Endothelial cell of umbilical vein (primary cell): ENCODE data around the gene SLC1A7. TPM values are rescaled to one million over a fixed set of nuclear protein-coding genes. Genes with fewer than 3 reads are reported as not detected.

ENCODE experiments used
- BruUV-seq: library from RNA; stranded (reverse); fragments of 400-500 nt; replicated peaks from 2 replicates; lab custom pipeline; 2021; lab: Mats Ljungman, UMichigan
- CTCF ChIA-PET: fragments of 300-600, 350-600 bp; sonication (Branson Sonifier 250); formaldehyde crosslinking; loops from one replicate; lab custom pipeline; 2021; ENCODE audit warnings: antibody characterized with exemption, inconsistent platforms; lab: Charles Lee
- POLR2A ChIA-PET: fragments of 300-600, 350-600 bp; sonication (Branson Sonifier 250); formaldehyde crosslinking; loops from one replicate; lab custom pipeline; 2021; ENCODE audit warnings: antibody characterized with exemption, inconsistent platforms; lab: Charles Lee
- DNase-seq: peaks from one replicate; pipeline ENCODE4 v3.0.0-alpha.2; 2011; ENCODE audit warnings: low read depth, low spot score
- FAIRE-seq: peaks from 2 replicates; lab custom pipeline; 2011; peaks lifted over from hg19 to GRCh38; lab: Jason Lieb, UNC
- H2AFZ ChIP-seq: 2 replicates; pipeline ENCODE4 v1.6.0; 2012; ENCODE audit warnings: low read depth, low read length, control low read depth, inconsistent platforms
- H3K27ac ChIP-seq: 2 replicates; pipeline ENCODE4 v1.5.1; 2011; ENCODE audit warnings: low read depth, mild to moderate bottlenecking, control low read depth, low read length, moderate library complexity; ENCODE audit not compliant: insufficient read depth
- H3K27me3 ChIP-seq, 2 experiments: 2 replicates each; pipeline versions ENCODE4 v1.6.0 to v1.6.1; 2011; ENCODE audit warnings: low read length in 2 of 2, mixed read lengths in 1 of 2; ENCODE audit not compliant: control insufficient read depth in 2 of 2, insufficient read depth in 2 of 2
- H3K36me3 ChIP-seq, 2 experiments: 2 replicates in 1 of 2; 3 replicates in 1 of 2; pipeline ENCODE4 v1.5.1; 2011; ENCODE audit warnings: low read length in 2 of 2, mild to moderate bottlenecking in 1 of 2, moderate library complexity in 1 of 2; ENCODE audit not compliant: control insufficient read depth in 2 of 2, insufficient read depth in 2 of 2; ENCODE audit errors: extremely low read depth in 1 of 2
- H3K4me1 ChIP-seq: 3 replicates; pipeline ENCODE4 v1.5.1; 2011; ENCODE audit warnings: mild to moderate bottlenecking, low read length; ENCODE audit not compliant: control insufficient read depth, insufficient read depth; ENCODE audit errors: extremely low read depth
- H3K4me2 ChIP-seq: 2 replicates; pipeline ENCODE4 v1.6.1; 2011; ENCODE audit warnings: low read length, control low read depth, mixed read lengths; ENCODE audit not compliant: insufficient read depth
- H3K4me3 ChIP-seq, 3 experiments: fragments of 200-600 bp in 1 of 3; sonication (generic), shearing (Covaris generic) in 1 of 3; replicated peaks in 1 of 3; 2 replicates each; pipeline ENCODE4 v1.5.1; 2011 to 2016; ENCODE audit warnings: control low read depth in 3 of 3, low read length in 3 of 3, mild to moderate bottlenecking in 2 of 3, inconsistent platforms in 1 of 3, low read depth in 1 of 3, moderate library complexity in 1 of 3; ENCODE audit not compliant: insufficient read depth in 1 of 3
- H3K79me2 ChIP-seq: 2 replicates; pipeline ENCODE4 v1.6.0; 2012; ENCODE audit warnings: low read length, inconsistent platforms; ENCODE audit not compliant: control insufficient read depth, insufficient read depth
- H3K9ac ChIP-seq: replicated peaks from 2 replicates; pipeline ENCODE3; 2011; ENCODE audit warnings: low read length, control low read depth; ENCODE audit not compliant: insufficient read depth; ENCODE audit errors: extremely low read depth
- H3K9me1 ChIP-seq: replicated peaks from 3 replicates; pipeline ENCODE4 v1.6.0; 2011; ENCODE audit warnings: mild to moderate bottlenecking, low read length; ENCODE audit not compliant: control insufficient read depth, insufficient read depth; ENCODE audit errors: extremely low read depth
- H3K9me3 ChIP-seq: replicated peaks from 2 replicates; pipeline ENCODE4 v1.5.1; 2012; ENCODE audit warnings: low read length, inconsistent platforms; ENCODE audit not compliant: control insufficient read depth, insufficient read depth
- H4K20me1 ChIP-seq: replicated peaks from 2 replicates; pipeline ENCODE3; 2011; ENCODE audit warnings: mild to moderate bottlenecking, low read length; ENCODE audit not compliant: control insufficient read depth, insufficient read depth; ENCODE audit errors: extremely low read depth
- FOS ChIP-seq: IDR thresholded peaks from 2 replicates; pipeline ENCODE4 v1.6.1; 2011; ENCODE audit warnings: mild to moderate bottlenecking, low read length, moderate library complexity, borderline replicate concordance; ENCODE audit not compliant: insufficient read depth
- GATA2 ChIP-seq: IDR thresholded peaks from 2 replicates; pipeline ENCODE4 v1.7.0; 2011; ENCODE audit warnings: low read depth, mild to moderate bottlenecking, moderate library complexity, mixed read lengths, low read length; ENCODE audit not compliant: insufficient read length, insufficient read depth
- JUN ChIP-seq: IDR thresholded peaks from 2 replicates; pipeline ENCODE4 v1.6.1; 2011; ENCODE audit warnings: borderline replicate concordance, low read depth; ENCODE audit not compliant: insufficient read length, insufficient read depth
- POLR2A ChIP-seq: IDR thresholded peaks from 2 replicates; pipeline ENCODE4 v1.6.1; 2012; ENCODE audit warnings: low read depth, mild to moderate bottlenecking, control low read depth, low read length
- POLR2AphosphoS5 ChIP-seq: IDR thresholded peaks from 2 replicates; pipeline ENCODE4 v1.6.1; 2012; ENCODE audit warnings: low read depth, mild to moderate bottlenecking, control low read depth, low read length, moderate library complexity; ENCODE audit not compliant: insufficient read depth
- dilution Hi-C: fragments of 300-500 bp; cut with MboI; formaldehyde crosslinking; loops from one replicate; pipeline ENCODE4 v1.15.0; 2019; ENCODE audit warnings: low sequenced_read_pairs; ENCODE audit not compliant: extremely low pct_ligation_motif_present
- intact Hi-C: fragments of 100-400 bp; cut with micrococcal nuclease; formaldehyde crosslinking; loops from one replicate; pipeline ENCODE4 v1.10.0; 2022
- polyA plus RNA-seq, 4 experiments: library from polyadenylated mRNA; depleted of rRNA in 3 of 4; stranded (reverse) in 3 of 4; unstranded in 1 of 4; fragments of >200 nt; gene quantifications; 2 replicates each; pipeline versions ENCODE4 v1.2.1 to v1.2.3, GENCODE V29; 2011 to 2012; ENCODE audit warnings: missing spikeins in 1 of 4
- total RNA-seq: library from RNA; stranded (reverse); gene quantifications from 2 replicates; pipeline ENCODE4 v1.2.3, GENCODE V29; 2021
- TF ChIP-seq, protein P1 (sequence below), 2 donors: IDR thresholded peaks; 1 replicate in 1 of 2; 2 replicates in 1 of 2; pipeline ENCODE4 v1.5.1; 2011; ENCODE audit warnings: low read length in 2 of 2, mild to moderate bottlenecking in 2 of 2, moderate library complexity in 2 of 2, control low read depth in 1 of 2, inconsistent platforms in 1 of 2, low read depth in 1 of 2; ENCODE audit not compliant: insufficient read depth in 1 of 2; ENCODE audit errors: extremely low read depth in 1 of 2
- TF ChIP-seq, protein P2 (sequence below): IDR thresholded peaks from 2 replicates; pipeline ENCODE4 v1.6.1; 2011; ENCODE audit not compliant: insufficient read depth, insufficient read length

SLC1A7 gene
- total and polyA plus RNA-seq, 2 donors (not counting 3 experiments of a cell fraction or from before 2014, with no cell fraction given): not detected

DNA sequence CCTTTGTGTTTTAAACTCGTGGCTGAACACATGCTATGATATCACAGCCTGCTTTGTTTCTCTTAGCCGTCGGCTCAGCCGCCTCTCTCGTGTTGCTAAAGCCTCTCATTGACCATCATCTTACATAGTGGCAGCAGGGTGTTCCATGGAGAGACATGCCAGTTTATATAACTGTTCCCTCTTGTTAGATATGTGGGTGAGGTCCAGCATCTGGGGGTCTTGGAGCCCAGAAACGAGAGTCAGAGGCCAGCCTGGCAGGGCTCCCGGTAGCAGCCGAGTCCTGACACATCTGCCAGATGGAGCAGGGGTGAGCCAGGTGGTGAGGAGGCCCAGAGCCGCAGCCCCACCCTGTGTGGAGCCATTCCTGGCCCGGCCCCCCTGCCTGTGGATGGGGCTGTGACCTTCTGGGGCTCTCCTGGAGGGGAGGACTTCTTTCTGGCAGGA, 68.5 kb downstream of the SLC1A7 start:
- no peak for TF ChIP-seq GATA2
- no peak for TF ChIP-seq POLR2AphosphoS5
- TF ChIP-seq JUN: no peak
- TF ChIP-seq, protein P1, sequence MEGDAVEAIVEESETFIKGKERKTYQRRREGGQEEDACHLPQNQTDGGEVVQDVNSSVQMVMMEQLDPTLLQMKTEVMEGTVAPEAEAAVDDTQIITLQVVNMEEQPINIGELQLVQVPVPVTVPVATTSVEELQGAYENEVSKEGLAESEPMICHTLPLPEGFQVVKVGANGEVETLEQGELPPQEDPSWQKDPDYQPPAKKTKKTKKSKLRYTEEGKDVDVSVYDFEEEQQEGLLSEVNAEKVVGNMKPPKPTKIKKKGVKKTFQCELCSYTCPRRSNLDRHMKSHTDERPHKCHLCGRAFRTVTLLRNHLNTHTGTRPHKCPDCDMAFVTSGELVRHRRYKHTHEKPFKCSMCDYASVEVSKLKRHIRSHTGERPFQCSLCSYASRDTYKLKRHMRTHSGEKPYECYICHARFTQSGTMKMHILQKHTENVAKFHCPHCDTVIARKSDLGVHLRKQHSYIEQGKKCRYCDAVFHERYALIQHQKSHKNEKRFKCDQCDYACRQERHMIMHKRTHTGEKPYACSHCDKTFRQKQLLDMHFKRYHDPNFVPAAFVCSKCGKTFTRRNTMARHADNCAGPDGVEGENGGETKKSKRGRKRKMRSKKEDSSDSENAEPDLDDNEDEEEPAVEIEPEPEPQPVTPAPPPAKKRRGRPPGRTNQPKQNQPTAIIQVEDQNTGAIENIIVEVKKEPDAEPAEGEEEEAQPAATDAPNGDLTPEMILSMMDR (IDR thresholded peaks at IDR 0.05; ENCODE audit: extremely low read depth in 1 of 2, insufficient read depth in 1 of 2, low read depth in 1 of 2, low read length in 2 of 2): no peak
- no peak for TF ChIP-seq POLR2A
- TF ChIP-seq, protein P2, sequence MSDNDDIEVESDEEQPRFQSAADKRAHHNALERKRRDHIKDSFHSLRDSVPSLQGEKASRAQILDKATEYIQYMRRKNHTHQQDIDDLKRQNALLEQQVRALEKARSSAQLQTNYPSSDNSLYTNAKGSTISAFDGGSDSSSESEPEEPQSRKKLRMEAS: no peak
- TF ChIP-seq FOS: no peak
- DNase-seq (no peak), FAIRE-seq (no peak)
- Histone ChIP-seq H3K79me2 (no peaks in the 10 kb centered on the region), H3K9me1 (no peaks in the 10 kb centered on the region), H3K4me1 (no peaks in the 10 kb centered on the region), H3K9ac (no peak overlapping the region), H4K20me1 (no peaks in the 10 kb centered on the region), H3K4me3 (no peak overlapping the region), H2AFZ (no peak overlapping the region), H3K4me2 (no peak overlapping the region), H3K36me3 (no peaks in the 10 kb centered on the region), H3K27me3 (no peaks in the 10 kb centered on the region), H3K27ac (no peak overlapping the region), H3K9me3 (no peaks in the 10 kb centered on the region)
- intact Hi-C loops (no loop called here), dilution Hi-C loops (no loop called here)
- no TSS peak for BruUV-seq
- POLR2A ChIA-PET: no interaction called here
- CTCF ChIA-PET: no interaction called here
